Measurements from ENCODE around the gene MMS19. TPM values are rescaled to one million over a fixed set of nuclear protein-coding genes. Genes with fewer than 3 reads are reported as not detected.
"Not testable (repeated sequence)": the region's sequence is repeated elsewhere in the genome, so short reads cannot be mapped to it uniquely, and the experiment has no call there.

The MMS19 gene
- total RNA-seq, 1 experiment from 2014 or later: 42.4 TPM

GRCh38 chr10:97482381-97482780 is 15.8 kb downstream of the MMS19 start:
- Histone ChIP-seq H3K27me3 (ENCODE audit: insufficient read depth, low read depth) (no peaks in the 10 kb centered on the region), H3K79me2 (ENCODE audit: low read depth) (peaks cover 3% of the 10 kb centered on the region; the same call in 1 of the 2 replicates), H3K4me2 (no peak overlapping the region), H3K9me3 (ENCODE audit: insufficient read depth, low read depth) (no peaks in the 10 kb centered on the region), H3K36me3 (ENCODE audit: low read depth) (no peaks in the 10 kb centered on the region), H4K20me1 (ENCODE audit: insufficient read depth) (0 out of 2 replicates have a peak, but pooled peaks cover 6% of the 10 kb centered on the region), H3K9me2 (ENCODE audit: insufficient read depth) (no peaks in the 10 kb centered on the region), H2AFZ (no peak overlapping the region), H3K27ac (no peak overlapping the region), H3K4me3 (no peak overlapping the region), H3F3A (ENCODE audit: insufficient read depth, low read depth) (no peaks in the 10 kb centered on the region; the same call in 1 of the 2 replicates), H3K4me1 (replicated peaks; ENCODE audit: insufficient read depth) (0 out of 2 replicates have a peak, but pooled peaks cover 3% of the 10 kb centered on the region)
- DNase-seq: no peak
- TF ChIP-seq CTCF (conservative IDR thresholded peaks at IDR 0.05): no peak
- BruUV-seq (replicated peaks): no TSS peak
- ChIA-PET CTCF (no interaction called here), POLR2A (ENCODE audit: unreplicated experiment) (no interaction called here)
- intact Hi-C loops (cut with micrococcal nuclease; ENCODE audit: unreplicated experiment): no loop called here

- peak overlapping the region; percentile 32; the same call in 1 of the 2 replicates for H3K27ac ChIP-seq
- BruUV-seq (replicated peaks): no TSS peak
- no peaks in the 10 kb centered on the region for H3K9me3 ChIP-seq (ENCODE audit: insufficient read depth, low read depth)
- H3K36me3 ChIP-seq (ENCODE audit: low read depth): no peaks in the 10 kb centered on the region
- H4K20me1 ChIP-seq (ENCODE audit: insufficient read depth): 0 out of 2 replicates have a peak, but pooled peaks cover 3% of the 10 kb centered on the region
- intact Hi-C loops (cut with micrococcal nuclease; ENCODE audit: unreplicated experiment): no loop called here
- TF ChIP-seq EZH2 (IDR thresholded peaks at IDR 0.05; ENCODE audit: low read depth): no peak
- H3F3A ChIP-seq (ENCODE audit: insufficient read depth, low read depth): no peaks in the 10 kb centered on the region; the same call in 1 of the 2 replicates
- H3K4me3 ChIP-seq: no peak overlapping the region
- H3K4me2 ChIP-seq: no peak overlapping the region
- POLR2A ChIA-PET (ENCODE audit: unreplicated experiment): no interaction called here
- CTCF ChIA-PET: no interaction called here
- H3K9me2 ChIP-seq (ENCODE audit: insufficient read depth): no peaks in the 10 kb centered on the region
- H3K27me3 ChIP-seq (ENCODE audit: insufficient read depth, low read depth): no peaks in the 10 kb centered on the region
- peaks cover 3% of the 10 kb centered on the region; the same call in 1 of the 2 replicates for H3K79me2 ChIP-seq (ENCODE audit: low read depth)
- H3K4me1 ChIP-seq (replicated peaks; ENCODE audit: insufficient read depth): 0 out of 2 replicates have a peak, but pooled peaks cover 3% of the 10 kb centered on the region
- no peak overlapping the region for H2AFZ ChIP-seq
- no peak for DNase-seq
These were observed 17.2 kb downstream of the MMS19 start for GRCh38 chr10:97481071-97481470.

GRCh38 chr10:97479939-97480338 is 18.3 kb downstream of the MMS19 start:
- Histone ChIP-seq H3K27ac (no peak overlapping the region), H2AFZ (no peak overlapping the region), H3K36me3 (ENCODE audit: low read depth) (0 out of 2 replicates have a peak, but pooled peaks cover 2% of the 10 kb centered on the region), H3F3A (ENCODE audit: insufficient read depth, low read depth) (no peaks in the 10 kb centered on the region; the same call in 1 of the 2 replicates), H3K4me1 (replicated peaks; ENCODE audit: insufficient read depth) (0 out of 2 replicates have a peak, but pooled peaks cover 3% of the 10 kb centered on the region), H3K9me2 (ENCODE audit: insufficient read depth) (no peaks in the 10 kb centered on the region), H3K4me2 (no peak overlapping the region), H3K27me3 (ENCODE audit: insufficient read depth, low read depth) (no peaks in the 10 kb centered on the region), H4K20me1 (ENCODE audit: insufficient read depth) (no peaks in the 10 kb centered on the region), H3K4me3 (no peak overlapping the region), H3K9me3 (ENCODE audit: insufficient read depth, low read depth) (no peaks in the 10 kb centered on the region), H3K79me2 (ENCODE audit: low read depth) (no peaks in the 10 kb centered on the region)
- CTCF ChIA-PET: no interaction called here
- no peak for DNase-seq
- intact Hi-C loops (cut with micrococcal nuclease; ENCODE audit: unreplicated experiment): no loop called here
- TF ChIP-seq EZH2 (IDR thresholded peaks at IDR 0.05; ENCODE audit: low read depth): no peak
- no peak for TF ChIP-seq CTCF (conservative IDR thresholded peaks at IDR 0.05)
- POLR2A ChIA-PET (ENCODE audit: unreplicated experiment): interaction anchor here (0.7 kb wide), 1 partner anchor 201 kb away, joined by 5 read pairs; no protein-coding TSS in a partner anchor
- BruUV-seq (replicated peaks): no TSS peak

- H3K4me1 ChIP-seq (replicated peaks; ENCODE audit: insufficient read depth); H3K9me3 ChIP-seq (ENCODE audit: insufficient read depth, low read depth); intact Hi-C loops (cut with micrococcal nuclease; ENCODE audit: unreplicated experiment); H3K27ac ChIP-seq; POLR2A ChIA-PET (ENCODE audit: unreplicated experiment); H2AFZ ChIP-seq; H4K20me1 ChIP-seq (ENCODE audit: insufficient read depth); H3K36me3 ChIP-seq (ENCODE audit: low read depth); DNase-seq; CTCF ChIA-PET; H3F3A ChIP-seq (ENCODE audit: insufficient read depth, low read depth); H3K79me2 ChIP-seq (ENCODE audit: low read depth); H3K9me2 ChIP-seq (ENCODE audit: insufficient read depth); H3K4me3 ChIP-seq; H3K27me3 ChIP-seq (ENCODE audit: insufficient read depth, low read depth); BruUV-seq (replicated peaks); H3K4me2 ChIP-seq: not testable (repeated sequence)
These were observed 18.8 kb downstream of the MMS19 start for GRCh38 chr10:97479410-97479809.

Data from PC-9 (cell line).